HepG2 (cell line): ENCODE measurements around the gene SLC17A9. TPM values are rescaled to one million over a fixed set of nuclear protein-coding genes. Genes with fewer than 3 reads are reported as not detected.

Experiments used
- AKAP8 ChIP-seq: sonication (generic); formaldehyde crosslinking; IDR thresholded peaks from 2 replicates; pipeline ENCODE4 v1.5.1; 2020; ENCODE audit warnings: mild to moderate bottlenecking, missing genetic modification reagents
- FIP1L1 ChIP-seq: fragments of 200-400 bp; formaldehyde crosslinking; IDR thresholded peaks from 2 replicates; pipeline ENCODE4 v1.6.1; 2018; ENCODE audit warnings: low read depth, mild to moderate bottlenecking, low read length, moderate library complexity, borderline replicate concordance; ENCODE audit not compliant: insufficient read depth
- HDAC2 ChIP-seq: sonication (generic); formaldehyde crosslinking; IDR thresholded peaks from 2 replicates; pipeline ENCODE4 v1.4.0; 2020; ENCODE audit warnings: missing genetic modification reagents
- KDM1A ChIP-seq: IDR thresholded peaks from 2 replicates; pipeline ENCODE4 v1.6.1; 2016; ENCODE audit warnings: missing compliant biosample characterization
- MTF1 ChIP-seq: sonication (generic); formaldehyde crosslinking; IDR thresholded peaks from 2 replicates; pipeline ENCODE4 v1.5.0; 2020; ENCODE audit warnings: missing genetic modification reagents
- NR1H2 ChIP-seq: sonication (generic); formaldehyde crosslinking; IDR thresholded peaks from 2 replicates; pipeline ENCODE4 v1.8.1; 2022; ENCODE audit warnings: low read depth, missing genetic modification reagents, borderline replicate concordance
- POGZ ChIP-seq: sonication (generic); formaldehyde crosslinking; IDR thresholded peaks from 2 replicates; pipeline ENCODE4 v1.4.0; 2020; ENCODE audit warnings: mild to moderate bottlenecking, missing genetic modification reagents
- PRMT3 ChIP-seq: sonication (generic); formaldehyde crosslinking; IDR thresholded peaks from 2 replicates; pipeline ENCODE4 v1.8.1; 2022; ENCODE audit warnings: low read depth, mild to moderate bottlenecking, moderate library complexity, missing genetic modification reagents, borderline replicate concordance
- SRSF9 ChIP-seq: fragments of 200-400 bp; formaldehyde crosslinking; IDR thresholded peaks from 2 replicates; pipeline ENCODE4 v1.6.1; 2018; ENCODE audit warnings: borderline replicate concordance, mild to moderate bottlenecking, low read depth, low read length; ENCODE audit not compliant: insufficient read depth, poor library complexity, severe bottlenecking
- ZC3H13 ChIP-seq: sonication (generic); formaldehyde crosslinking; IDR thresholded peaks from 2 replicates; pipeline ENCODE4 v1.8.1; 2023; ENCODE audit warnings: mild to moderate bottlenecking, missing genetic modification reagents, moderate library complexity
- ZKSCAN8 ChIP-seq: IDR thresholded peaks from 2 replicates; pipeline ENCODE4 v1.6.1; 2016; ENCODE audit warnings: borderline replicate concordance, missing genetic modification reagents, missing compliant biosample characterization
- ZNF557 ChIP-seq: sonication (generic); formaldehyde crosslinking; IDR thresholded peaks from 2 replicates; pipeline ENCODE4 v1.4.0; 2020; ENCODE audit warnings: missing genetic modification reagents
- ZNF879 ChIP-seq: sonication (generic); formaldehyde crosslinking; IDR thresholded peaks from 2 replicates; pipeline ENCODE4 v1.8.1; 2023; ENCODE audit warnings: missing genetic modification reagents
- polyA plus RNA-seq, 8 experiments: library from polyadenylated mRNA; depleted of rRNA in 3 of 8; stranded (reverse) in 7 of 8; unstranded in 1 of 8; fragments of >200 nt; fragmentation: Illumina TruSeq in 4 of 8; extraction: Trizol in 4 of 8; gene quantifications; 2 replicates each; pipeline versions ENCODE4 v1.2.1 to v1.2.3, GENCODE V29; 2011 to 2016; ENCODE audit warnings: low read depth in 4 of 8, missing spikeins in 1 of 8, mixed read lengths in 1 of 8; ENCODE audit not compliant: insufficient read depth in 1 of 8
- total RNA-seq, 5 experiments: library from RNA; depleted of rRNA; stranded (reverse); fragments of >200 nt; fragmentation: Illumina TruSeq; extraction: Trizol; gene quantifications; 2 replicates each; pipeline ENCODE4 v1.2.3, GENCODE V29; 2016; ENCODE audit warnings: low read depth in 1 of 5
- TF ChIP-seq, protein P1 (sequence below): fragments of 450-650 bp; IDR thresholded peaks from 2 replicates; pipeline ENCODE4 v1.6.1; 2017
- TF ChIP-seq, protein P2 (sequence below): sonication (generic); formaldehyde crosslinking; IDR thresholded peaks from 2 replicates; pipeline ENCODE4 v1.4.0; 2020; ENCODE audit warnings: missing genetic modification reagents
- TF ChIP-seq, protein P3 (sequence below): sonication (generic); formaldehyde crosslinking; conservative IDR thresholded peaks from 2 replicates; pipeline ENCODE4 v1.8.0; 2022; ENCODE audit warnings: missing genetic modification reagents
- TF ChIP-seq, protein P4 (sequence below): sonication (generic); formaldehyde crosslinking; IDR thresholded peaks from 2 replicates; pipeline ENCODE4 v1.5.1; 2020; ENCODE audit warnings: mild to moderate bottlenecking, moderate library complexity, missing genetic modification reagents
- TF ChIP-seq, protein P5 (sequence below): sonication (generic); formaldehyde crosslinking; IDR thresholded peaks from 2 replicates; pipeline ENCODE4 v1.5.0; 2020; ENCODE audit warnings: mild to moderate bottlenecking, missing genetic modification reagents, borderline replicate concordance

Gene SLC17A9
- total and polyA plus RNA-seq, 2 of the 13 experiments (the other 11 are each of a cell fraction or from before 2014, with no cell fraction given) = 110 to 191 TPM

DNA sequence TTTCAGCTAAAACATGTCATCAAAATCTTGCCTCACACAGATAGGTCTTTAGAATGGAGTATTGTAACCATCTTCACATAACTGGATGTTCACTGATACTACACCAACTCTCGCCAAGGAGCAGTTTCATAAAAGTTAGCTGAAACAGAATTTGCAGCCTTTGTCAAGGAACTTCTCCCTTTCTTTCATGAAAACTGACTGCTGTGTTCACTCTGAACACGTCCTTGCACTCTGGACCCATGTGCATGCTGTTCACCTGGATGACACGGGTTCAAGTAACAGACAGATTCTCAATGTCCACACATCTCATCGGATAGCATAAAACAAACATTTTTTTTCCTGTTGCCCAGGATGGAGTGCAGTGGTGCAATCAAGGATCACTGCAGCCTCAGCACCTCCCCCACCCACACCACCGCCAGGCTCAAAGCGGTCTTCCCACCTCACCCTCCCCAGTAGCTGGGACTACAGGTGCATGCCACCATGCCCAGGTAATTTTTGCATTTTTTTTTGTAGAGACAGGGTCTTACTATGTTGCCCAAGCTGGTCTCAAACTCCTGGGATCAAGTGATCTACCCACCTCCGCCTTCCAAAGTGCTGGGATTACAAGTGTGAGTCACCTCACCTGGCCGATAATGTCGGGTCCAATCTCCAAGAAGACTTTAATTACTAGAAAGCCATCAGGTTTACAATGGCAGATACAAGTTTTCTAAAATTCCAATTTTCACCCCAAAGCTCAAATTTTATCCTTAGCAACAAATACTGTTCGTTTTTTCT lies 35.6 kb upstream of the SLC17A9 start (continued):
- TF ChIP-seq HDAC2 (CRISPR knock-in tag) = peak; percentile 100
- no peak for TF ChIP-seq ZNF879 (CRISPR knock-in tag)
- no peak for TF ChIP-seq PRMT3 (CRISPR knock-in tag)
- no peak for TF ChIP-seq FIP1L1
- peak; percentile 96 for TF ChIP-seq ZKSCAN8
- peak; percentile 91 for TF ChIP-seq ZC3H13 (CRISPR knock-in tag)
- TF ChIP-seq, protein P1, sequence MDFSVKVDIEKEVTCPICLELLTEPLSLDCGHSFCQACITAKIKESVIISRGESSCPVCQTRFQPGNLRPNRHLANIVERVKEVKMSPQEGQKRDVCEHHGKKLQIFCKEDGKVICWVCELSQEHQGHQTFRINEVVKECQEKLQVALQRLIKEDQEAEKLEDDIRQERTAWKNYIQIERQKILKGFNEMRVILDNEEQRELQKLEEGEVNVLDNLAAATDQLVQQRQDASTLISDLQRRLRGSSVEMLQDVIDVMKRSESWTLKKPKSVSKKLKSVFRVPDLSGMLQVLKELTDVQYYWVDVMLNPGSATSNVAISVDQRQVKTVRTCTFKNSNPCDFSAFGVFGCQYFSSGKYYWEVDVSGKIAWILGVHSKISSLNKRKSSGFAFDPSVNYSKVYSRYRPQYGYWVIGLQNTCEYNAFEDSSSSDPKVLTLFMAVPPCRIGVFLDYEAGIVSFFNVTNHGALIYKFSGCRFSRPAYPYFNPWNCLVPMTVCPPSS = no peak
- TF ChIP-seq NR1H2 (CRISPR knock-in tag) = peak; percentile 65; the same call in 1 of the 2 replicates
- TF ChIP-seq MTF1 = no peak
- TF ChIP-seq, protein P2, sequence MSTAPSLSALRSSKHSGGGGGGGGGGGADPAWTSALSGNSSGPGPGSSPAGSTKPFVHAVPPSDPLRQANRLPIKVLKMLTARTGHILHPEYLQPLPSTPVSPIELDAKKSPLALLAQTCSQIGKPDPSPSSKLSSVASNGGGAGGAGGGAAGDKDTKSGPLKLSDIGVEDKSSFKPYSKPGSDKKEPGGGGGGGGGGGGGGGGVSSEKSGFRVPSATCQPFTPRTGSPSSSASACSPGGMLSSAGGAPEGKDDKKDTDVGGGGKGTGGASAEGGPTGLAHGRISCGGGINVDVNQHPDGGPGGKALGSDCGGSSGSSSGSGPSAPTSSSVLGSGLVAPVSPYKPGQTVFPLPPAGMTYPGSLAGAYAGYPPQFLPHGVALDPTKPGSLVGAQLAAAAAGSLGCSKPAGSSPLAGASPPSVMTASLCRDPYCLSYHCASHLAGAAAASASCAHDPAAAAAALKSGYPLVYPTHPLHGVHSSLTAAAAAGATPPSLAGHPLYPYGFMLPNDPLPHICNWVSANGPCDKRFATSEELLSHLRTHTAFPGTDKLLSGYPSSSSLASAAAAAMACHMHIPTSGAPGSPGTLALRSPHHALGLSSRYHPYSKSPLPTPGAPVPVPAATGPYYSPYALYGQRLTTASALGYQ (CRISPR knock-in tag) = peak; percentile 86; the same call in 1 of the 2 replicates
- TF ChIP-seq, protein P3, sequence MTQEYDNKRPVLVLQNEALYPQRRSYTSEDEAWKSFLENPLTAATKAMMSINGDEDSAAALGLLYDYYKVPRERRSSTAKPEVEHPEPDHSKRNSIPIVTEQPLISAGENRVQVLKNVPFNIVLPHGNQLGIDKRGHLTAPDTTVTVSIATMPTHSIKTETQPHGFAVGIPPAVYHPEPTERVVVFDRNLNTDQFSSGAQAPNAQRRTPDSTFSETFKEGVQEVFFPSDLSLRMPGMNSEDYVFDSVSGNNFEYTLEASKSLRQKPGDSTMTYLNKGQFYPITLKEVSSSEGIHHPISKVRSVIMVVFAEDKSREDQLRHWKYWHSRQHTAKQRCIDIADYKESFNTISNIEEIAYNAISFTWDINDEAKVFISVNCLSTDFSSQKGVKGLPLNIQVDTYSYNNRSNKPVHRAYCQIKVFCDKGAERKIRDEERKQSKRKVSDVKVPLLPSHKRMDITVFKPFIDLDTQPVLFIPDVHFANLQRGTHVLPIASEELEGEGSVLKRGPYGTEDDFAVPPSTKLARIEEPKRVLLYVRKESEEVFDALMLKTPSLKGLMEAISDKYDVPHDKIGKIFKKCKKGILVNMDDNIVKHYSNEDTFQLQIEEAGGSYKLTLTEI = no peak
- TF ChIP-seq, protein P4, sequence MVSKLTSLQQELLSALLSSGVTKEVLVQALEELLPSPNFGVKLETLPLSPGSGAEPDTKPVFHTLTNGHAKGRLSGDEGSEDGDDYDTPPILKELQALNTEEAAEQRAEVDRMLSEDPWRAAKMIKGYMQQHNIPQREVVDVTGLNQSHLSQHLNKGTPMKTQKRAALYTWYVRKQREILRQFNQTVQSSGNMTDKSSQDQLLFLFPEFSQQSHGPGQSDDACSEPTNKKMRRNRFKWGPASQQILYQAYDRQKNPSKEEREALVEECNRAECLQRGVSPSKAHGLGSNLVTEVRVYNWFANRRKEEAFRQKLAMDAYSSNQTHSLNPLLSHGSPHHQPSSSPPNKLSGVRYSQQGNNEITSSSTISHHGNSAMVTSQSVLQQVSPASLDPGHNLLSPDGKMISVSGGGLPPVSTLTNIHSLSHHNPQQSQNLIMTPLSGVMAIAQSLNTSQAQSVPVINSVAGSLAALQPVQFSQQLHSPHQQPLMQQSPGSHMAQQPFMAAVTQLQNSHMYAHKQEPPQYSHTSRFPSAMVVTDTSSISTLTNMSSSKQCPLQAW (CRISPR knock-in tag) = peak; percentile 96
- peak; percentile 98 for TF ChIP-seq AKAP8 (CRISPR knock-in tag)
- TF ChIP-seq, protein P5, sequence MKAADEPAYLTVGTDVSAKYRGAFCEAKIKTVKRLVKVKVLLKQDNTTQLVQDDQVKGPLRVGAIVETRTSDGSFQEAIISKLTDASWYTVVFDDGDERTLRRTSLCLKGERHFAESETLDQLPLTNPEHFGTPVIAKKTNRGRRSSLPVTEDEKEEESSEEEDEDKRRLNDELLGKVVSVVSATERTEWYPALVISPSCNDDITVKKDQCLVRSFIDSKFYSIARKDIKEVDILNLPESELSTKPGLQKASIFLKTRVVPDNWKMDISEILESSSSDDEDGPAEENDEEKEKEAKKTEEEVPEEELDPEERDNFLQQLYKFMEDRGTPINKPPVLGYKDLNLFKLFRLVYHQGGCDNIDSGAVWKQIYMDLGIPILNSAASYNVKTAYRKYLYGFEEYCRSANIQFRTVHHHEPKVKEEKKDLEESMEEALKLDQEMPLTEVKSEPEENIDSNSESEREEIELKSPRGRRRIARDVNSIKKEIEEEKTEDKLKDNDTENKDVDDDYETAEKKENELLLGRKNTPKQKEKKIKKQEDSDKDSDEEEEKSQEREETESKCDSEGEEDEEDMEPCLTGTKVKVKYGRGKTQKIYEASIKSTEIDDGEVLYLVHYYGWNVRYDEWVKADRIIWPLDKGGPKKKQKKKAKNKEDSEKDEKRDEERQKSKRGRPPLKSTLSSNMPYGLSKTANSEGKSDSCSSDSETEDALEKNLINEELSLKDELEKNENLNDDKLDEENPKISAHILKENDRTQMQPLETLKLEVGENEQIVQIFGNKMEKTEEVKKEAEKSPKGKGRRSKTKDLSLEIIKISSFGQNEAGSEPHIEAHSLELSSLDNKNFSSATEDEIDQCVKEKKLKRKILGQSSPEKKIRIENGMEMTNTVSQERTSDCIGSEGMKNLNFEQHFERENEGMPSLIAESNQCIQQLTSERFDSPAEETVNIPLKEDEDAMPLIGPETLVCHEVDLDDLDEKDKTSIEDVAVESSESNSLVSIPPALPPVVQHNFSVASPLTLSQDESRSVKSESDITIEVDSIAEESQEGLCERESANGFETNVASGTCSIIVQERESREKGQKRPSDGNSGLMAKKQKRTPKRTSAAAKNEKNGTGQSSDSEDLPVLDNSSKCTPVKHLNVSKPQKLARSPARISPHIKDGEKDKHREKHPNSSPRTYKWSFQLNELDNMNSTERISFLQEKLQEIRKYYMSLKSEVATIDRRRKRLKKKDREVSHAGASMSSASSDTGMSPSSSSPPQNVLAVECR = peak; percentile 97
- peak; percentile 96 for TF ChIP-seq KDM1A (CRISPR knock-in tag)
- TF ChIP-seq SRSF9 = no peak
- peak; percentile 96 for TF ChIP-seq POGZ
- TF ChIP-seq ZNF557 = no peak; the same call in 1 of the 2 replicates
